ENCODE results near the gene MRPL51. TPM values are rescaled to one million over a fixed set of nuclear protein-coding genes. Genes with fewer than 3 reads are reported as not detected.

MRPL51 gene
- total RNA-seq, 1 experiment from 2014 or later, result 315 TPM

GRCh38 chr12:6533923-6534694, 41.0 kb upstream of the MRPL51 start, which contains the start of gene GAPDH:
Gene GAPDH, plus strand, starts transcription at chr12:6534517. Its CDS starts 316 bp downstream, at chr12:6534833.
- peaks cover 81% of the 10 kb centered on the region for H3K36me3 ChIP-seq
- peak; percentile 97 for DNase-seq
- H3K4me3 ChIP-seq, result peak within 1 kb of the TSS; percentile 92
- no peaks in the 10 kb centered on the region for H3K27me3 ChIP-seq
- H3K9me3 ChIP-seq, result no peaks in the 10 kb centered on the region

- no peaks in the 10 kb centered on the region for H3K9me3 ChIP-seq
- H3K4me3 ChIP-seq, result peak overlapping the region; percentile 92
- no peaks in the 10 kb centered on the region for H3K27me3 ChIP-seq
- DNase-seq, result no peak
- peaks cover 84% of the 10 kb centered on the region for H3K36me3 ChIP-seq
Measured at GRCh38 chr12:6533653-6533922, 40.5 kb upstream of the MRPL51 start.

- no peaks in the 10 kb centered on the region for H3K9me3 ChIP-seq
- H3K36me3 ChIP-seq, result peaks cover 84% of the 10 kb centered on the region
- peak; percentile 86 for DNase-seq
- H3K27me3 ChIP-seq, result no peaks in the 10 kb centered on the region
- peak overlapping the region; percentile 92 for H3K4me3 ChIP-seq
Measured at GRCh38 chr12:6532927-6533652, 40.0 kb upstream of the MRPL51 start.

- H3K4me3 ChIP-seq, result peak overlapping the region; percentile 92
- H3K9me3 ChIP-seq, result no peaks in the 10 kb centered on the region
- peak; percentile 93 for DNase-seq
- H3K27me3 ChIP-seq, result no peaks in the 10 kb centered on the region
- peaks cover 84% of the 10 kb centered on the region for H3K36me3 ChIP-seq
Measured at GRCh38 chr12:6532051-6532926, 39.2 kb upstream of the MRPL51 start.

- Histone ChIP-seq H3K9me3 (no peaks in the 10 kb centered on the region), H3K27me3 (no peaks in the 10 kb centered on the region), H3K4me3 (no peak overlapping the region), H3K36me3 (peaks cover 84% of the 10 kb centered on the region)
- DNase-seq, result no peak
Measured at GRCh38 chr12:6530576-6531260, 37.7 kb upstream of the MRPL51 start.

- Histone ChIP-seq H3K36me3 (peaks cover 85% of the 10 kb centered on the region), H3K27me3 (no peaks in the 10 kb centered on the region), H3K9me3 (no peaks in the 10 kb centered on the region), H3K4me3 (no peak overlapping the region)
- DNase-seq, result no peak
Measured at GRCh38 chr12:6529291-6529737, 36.3 kb upstream of the MRPL51 start.

GRCh38 chr12:6528539-6529235, 35.6 kb upstream of the MRPL51 start:
- no peak for DNase-seq
- Histone ChIP-seq H3K36me3 (peaks cover 91% of the 10 kb centered on the region), H3K9me3 (no peaks in the 10 kb centered on the region), H3K27me3 (no peaks in the 10 kb centered on the region), H3K4me3 (no peak overlapping the region)

GRCh38 chr12:6527711-6528110, 34.6 kb upstream of the MRPL51 start:
- Histone ChIP-seq H3K27me3 (no peaks in the 10 kb centered on the region), H3K36me3 (peaks cover 95% of the 10 kb centered on the region), H3K4me3 (no peak overlapping the region), H3K9me3 (no peaks in the 10 kb centered on the region)
- DNase-seq, result no peak

GRCh38 chr12:6526766-6527525, 33.9 kb upstream of the MRPL51 start:
- H3K9me3 ChIP-seq, result no peaks in the 10 kb centered on the region
- H3K27me3 ChIP-seq, result no peaks in the 10 kb centered on the region
- H3K36me3 ChIP-seq, result peaks cover 96% of the 10 kb centered on the region
- H3K4me3 ChIP-seq, result no peak overlapping the region
- no peak for DNase-seq

- Histone ChIP-seq H3K36me3 (peaks cover 96% of the 10 kb centered on the region), H3K4me3 (no peak overlapping the region), H3K9me3 (no peaks in the 10 kb centered on the region), H3K27me3 (no peaks in the 10 kb centered on the region)
- no peak for DNase-seq
Measured at GRCh38 chr12:6526201-6526600, 33.1 kb upstream of the MRPL51 start.

- Histone ChIP-seq H3K27me3 (no peaks in the 10 kb centered on the region), H3K9me3 (no peaks in the 10 kb centered on the region), H3K36me3 (peaks cover 93% of the 10 kb centered on the region), H3K4me3 (no peak overlapping the region)
- DNase-seq, result no peak
Measured at GRCh38 chr12:6524648-6525047, 31.6 kb upstream of the MRPL51 start.

GRCh38 chr12:6523708-6524107, 30.6 kb upstream of the MRPL51 start:
- no peak for DNase-seq

GRCh38 chr12:6522193-6522592, 29.1 kb upstream of the MRPL51 start:
- Histone ChIP-seq H3K4me3 (no peak overlapping the region), H3K27me3 (no peaks in the 10 kb centered on the region), H3K9me3 (no peaks in the 10 kb centered on the region), H3K36me3 (peaks cover 90% of the 10 kb centered on the region)
- no peak for DNase-seq

More at GRCh38 chr12:6523708-6524107, 30.6 kb upstream of the MRPL51 start:
- Histone ChIP-seq H3K36me3 (peaks cover 92% of the 10 kb centered on the region), H3K9me3 (no peaks in the 10 kb centered on the region), H3K4me3 (no peak overlapping the region), H3K27me3 (no peaks in the 10 kb centered on the region)

GRCh38 chr12:6520186-6520585, 27.1 kb upstream of the MRPL51 start:
- Histone ChIP-seq H3K4me3 (no peak overlapping the region), H3K9me3 (no peaks in the 10 kb centered on the region), H3K36me3 (peaks cover 88% of the 10 kb centered on the region), H3K27me3 (no peaks in the 10 kb centered on the region)
- DNase-seq, result no peak

GRCh38 chr12:6508087-6508486, 15.0 kb upstream of the MRPL51 start:
- H3K4me3 ChIP-seq, result no peak overlapping the region
- H3K9me3 ChIP-seq, result no peaks in the 10 kb centered on the region
- H3K36me3 ChIP-seq, result peaks cover 70% of the 10 kb centered on the region
- DNase-seq, result no peak
- H3K27me3 ChIP-seq, result no peaks in the 10 kb centered on the region

Measured in MG63 (cell line).